HuH-7.5 (cell line): ENCODE results near the gene RNF149.
"Not testable (repeated sequence)": the region's sequence is repeated elsewhere in the genome, so short reads cannot be mapped to it uniquely, and the experiment has no call there.

ENCODE experiments used
- DNase-seq: peaks from one replicate; pipeline ENCODE4 v3.0.0; 2011; ENCODE audit warnings: low spot score

Gene RNF149, protein sequence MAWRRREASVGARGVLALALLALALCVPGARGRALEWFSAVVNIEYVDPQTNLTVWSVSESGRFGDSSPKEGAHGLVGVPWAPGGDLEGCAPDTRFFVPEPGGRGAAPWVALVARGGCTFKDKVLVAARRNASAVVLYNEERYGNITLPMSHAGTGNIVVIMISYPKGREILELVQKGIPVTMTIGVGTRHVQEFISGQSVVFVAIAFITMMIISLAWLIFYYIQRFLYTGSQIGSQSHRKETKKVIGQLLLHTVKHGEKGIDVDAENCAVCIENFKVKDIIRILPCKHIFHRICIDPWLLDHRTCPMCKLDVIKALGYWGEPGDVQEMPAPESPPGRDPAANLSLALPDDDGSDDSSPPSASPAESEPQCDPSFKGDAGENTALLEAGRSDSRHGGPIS

GRCh38 chr2:101308432-101309210, at the start of gene RNF149:
Gene RNF149 (minus strand): TSS chr2:101308701. CDS start chr2:101308588, 113 bp downstream.
- peak; percentile 97 for DNase-seq

DNA sequence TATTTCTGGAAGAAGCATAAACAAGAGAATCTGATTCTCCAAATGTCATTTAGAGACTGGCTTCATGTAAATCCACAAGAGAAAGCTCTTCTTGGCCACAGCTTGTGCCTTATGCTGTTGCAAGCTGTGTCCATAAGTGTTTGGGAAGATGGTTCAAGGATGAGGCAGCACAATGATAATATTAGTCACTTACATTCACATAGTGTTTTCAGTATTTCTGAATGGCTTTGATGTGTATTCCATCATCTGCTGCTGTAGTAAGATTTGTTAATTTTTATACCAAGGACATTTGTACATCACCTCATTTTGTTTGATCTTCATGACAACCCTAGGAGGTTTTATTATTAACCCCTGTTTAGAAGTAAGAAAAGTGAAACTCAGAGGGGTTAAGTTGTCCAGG, 48.9 kb upstream of the RNF149 start:
- no peak for DNase-seq

GRCh38 chr2:101356521-101356920, 48.0 kb upstream of the RNF149 start:
- no peak for DNase-seq

DNA sequence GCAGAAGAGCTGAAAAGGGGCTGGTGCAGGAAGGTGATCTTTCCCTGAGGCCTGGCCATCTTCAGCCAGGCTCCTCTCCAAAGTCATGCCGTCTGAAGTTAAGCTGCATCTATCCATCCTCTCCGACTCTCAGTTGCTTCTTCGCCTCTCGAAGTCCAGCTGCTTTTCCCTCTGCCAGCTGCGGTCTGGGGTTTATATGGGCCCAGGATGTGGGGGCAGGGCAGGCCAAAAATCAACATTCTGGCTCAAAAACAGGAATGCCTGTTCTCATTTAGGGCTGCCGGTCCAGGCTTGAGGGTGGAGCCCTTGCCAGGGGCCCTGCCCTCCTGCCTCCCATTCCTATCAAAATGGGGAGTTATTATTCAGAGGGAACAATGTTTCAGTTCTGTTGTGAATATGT, 47.6 kb upstream of the RNF149 start:
- no peak for DNase-seq

GRCh38 chr2:101355401-101356054, 47.0 kb upstream of the RNF149 start:
- no peak for DNase-seq

DNA sequence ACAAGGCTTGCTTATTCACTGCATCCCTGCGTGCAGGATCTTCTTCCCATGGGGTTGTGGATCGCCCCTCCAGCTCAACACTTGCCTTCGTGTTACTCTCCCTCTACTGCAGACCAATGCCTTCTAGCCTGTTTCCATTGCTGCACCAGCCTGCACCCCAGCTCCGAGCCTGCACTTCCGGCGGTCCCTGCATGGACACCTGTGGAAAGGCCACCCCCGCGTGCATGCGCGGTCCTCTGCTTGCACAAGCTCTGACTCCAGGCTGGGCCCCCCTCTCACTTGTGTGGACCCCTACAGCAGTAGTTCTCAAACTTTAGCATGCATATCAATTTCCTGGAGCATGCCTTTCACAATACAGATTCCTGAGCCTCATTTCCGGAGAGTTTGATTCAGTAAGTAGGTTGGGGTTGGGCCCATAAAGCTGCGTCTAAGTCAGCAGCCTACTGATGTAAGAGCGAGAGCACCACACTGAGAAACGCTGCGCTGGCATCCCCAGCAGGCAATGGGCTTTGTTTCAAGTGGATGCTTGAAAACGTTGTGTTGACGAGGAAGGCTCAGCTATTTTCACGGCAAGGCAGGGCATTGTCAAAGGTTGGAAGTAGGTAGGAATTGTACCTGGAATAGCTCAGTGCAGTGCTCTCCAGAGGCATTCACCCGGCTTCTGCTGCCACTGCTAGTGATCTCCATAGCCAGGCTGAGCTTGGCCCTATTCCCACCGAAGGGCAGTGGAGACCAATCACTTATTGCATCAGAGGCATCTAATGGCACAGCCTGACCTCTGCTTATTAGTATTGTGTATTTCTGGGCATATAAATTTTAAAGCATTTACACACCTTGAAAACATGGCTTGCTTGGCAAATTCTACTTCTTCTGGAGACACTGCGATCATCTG, 46.2 kb upstream of the RNF149 start:
- no peak for DNase-seq

GRCh38 chr2:101352631-101353030, 44.1 kb upstream of the RNF149 start:
- DNase-seq = not testable (repeated sequence)

DNA sequence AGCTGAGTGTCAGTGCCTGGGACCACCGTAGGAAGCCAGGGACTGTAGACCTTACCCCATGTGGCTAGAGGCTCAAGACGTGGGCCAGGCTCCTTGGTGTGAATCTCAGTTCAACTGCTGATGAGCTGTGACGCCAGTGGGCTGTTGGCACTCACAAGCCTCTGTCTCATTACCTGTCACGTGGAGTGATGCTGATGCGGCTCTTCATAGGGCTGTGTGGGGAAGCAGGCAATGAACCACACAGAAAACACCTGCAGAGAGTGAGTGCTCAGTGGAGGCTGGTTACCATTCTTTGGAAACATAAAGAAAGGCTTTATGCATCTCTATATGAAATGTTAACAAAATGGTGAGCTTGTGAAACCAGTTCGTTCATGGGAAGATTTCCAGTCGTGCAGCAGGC, 42.7 kb upstream of the RNF149 start:
- DNase-seq = no peak

- peak; percentile 23 for DNase-seq
Measured at GRCh38 chr2:101349893-101350662, 41.6 kb upstream of the RNF149 start.

DNA sequence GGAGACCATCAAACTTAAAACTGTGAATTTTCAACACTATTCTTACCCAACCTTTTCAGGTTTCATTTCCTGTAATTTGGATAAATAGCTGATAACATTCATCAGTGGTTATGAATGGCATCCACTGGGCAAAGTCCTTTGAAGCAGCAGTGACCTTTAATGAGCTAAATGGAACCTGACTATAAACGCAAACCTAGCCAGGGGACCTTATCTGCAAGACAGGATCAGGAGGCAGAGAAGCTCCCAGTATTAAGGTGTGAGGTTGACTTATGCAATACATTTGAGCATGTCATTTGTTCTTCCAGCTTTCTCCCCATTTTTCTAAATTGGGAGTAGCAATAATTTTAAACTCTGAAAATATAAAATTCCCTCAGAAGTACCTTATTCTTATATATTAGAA, 40.4 kb upstream of the RNF149 start:
- peak; percentile 33 for DNase-seq

- DNase-seq = no peak
Measured at GRCh38 chr2:101346909-101347308, 38.4 kb upstream of the RNF149 start.

GRCh38 chr2:101344137-101344536, 35.6 kb upstream of the RNF149 start:
- DNase-seq = no peak

DNA sequence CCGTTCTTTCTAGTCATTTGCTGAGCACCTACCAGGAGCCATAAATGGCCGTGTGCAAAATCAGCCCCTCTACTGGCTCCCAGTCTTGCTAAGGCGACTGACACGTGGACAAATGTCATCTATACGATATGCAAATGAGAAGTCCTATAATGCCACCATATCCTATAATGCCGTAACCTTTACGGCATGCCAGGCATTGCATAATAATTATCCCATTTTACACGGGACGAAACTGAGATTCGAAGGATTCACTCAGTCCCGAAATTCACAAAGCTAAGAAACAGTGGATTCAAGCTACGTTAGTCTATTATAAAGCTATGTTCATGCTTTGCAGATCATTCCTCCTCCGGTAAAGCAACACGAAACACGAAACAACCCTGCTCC, 34.1 kb upstream of the RNF149 start:
- no peak for DNase-seq

GRCh38 chr2:101341901-101342624, 33.6 kb upstream of the RNF149 start:
- peak; percentile 69 for DNase-seq

- no peak for DNase-seq
Measured at GRCh38 chr2:101341421-101341820, 32.9 kb upstream of the RNF149 start.

DNA sequence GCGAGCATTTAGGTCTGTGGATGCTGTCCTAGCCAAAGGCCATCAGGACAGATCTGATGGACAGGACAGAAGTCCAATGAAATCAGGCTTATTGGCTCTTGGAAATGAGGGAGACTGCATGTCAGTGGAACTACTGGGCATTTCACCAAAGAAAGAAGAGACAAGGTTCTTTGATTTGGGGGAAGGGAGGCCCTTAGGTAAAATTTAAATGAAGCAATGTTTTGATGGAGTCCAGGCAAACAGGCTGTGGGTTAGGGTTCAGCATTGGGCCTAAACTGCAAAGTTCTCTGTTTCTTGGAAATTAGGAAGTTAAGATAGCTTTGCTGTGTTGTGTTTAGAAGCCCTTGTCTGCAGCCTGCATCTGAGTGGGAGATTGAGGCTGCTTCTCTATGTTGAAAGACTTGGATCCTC, 31.6 kb upstream of the RNF149 start:
- no peak for DNase-seq

DNA sequence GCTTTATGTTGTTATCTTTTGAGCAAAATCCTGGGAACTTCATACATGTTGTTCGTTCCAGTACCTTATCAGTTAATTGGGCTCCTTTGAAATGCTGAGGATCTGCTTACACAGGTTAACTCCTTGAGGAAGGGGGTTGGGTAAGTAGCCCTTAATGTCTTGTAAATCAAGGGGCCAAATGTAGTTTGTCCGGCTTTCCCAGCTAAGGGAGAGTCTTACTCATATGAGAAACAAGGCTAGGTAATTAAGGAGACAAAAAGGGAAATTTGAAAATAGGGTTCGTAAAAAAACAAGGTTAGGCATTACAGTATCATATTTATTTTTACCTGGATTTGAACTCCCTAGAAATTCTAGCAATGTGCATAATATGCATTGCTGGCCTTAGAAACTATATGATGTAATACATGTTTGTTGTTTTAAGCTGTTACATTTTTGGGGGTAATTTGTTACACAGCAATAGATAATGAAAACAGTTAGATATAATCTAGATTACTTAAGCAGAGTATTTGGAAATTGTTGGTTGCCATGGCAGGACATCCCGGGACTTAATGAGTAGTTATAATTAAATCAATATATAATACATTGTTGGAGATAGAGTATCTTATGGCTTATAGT, 30.9 kb upstream of the RNF149 start:
- DNase-seq = no peak

- no peak for DNase-seq
Measured at GRCh38 chr2:101337877-101338276, 29.4 kb upstream of the RNF149 start.

GRCh38 chr2:101332885-101333766, 24.6 kb upstream of the RNF149 start:
- DNase-seq = no peak
